Glomerular endothelial cell (primary cell): ENCODE data around the gene MYO1D. TPM values are rescaled to one million over a fixed set of nuclear protein-coding genes. Genes with fewer than 3 reads are reported as not detected.

Experiments used
- DNase-seq: peaks from one replicate; pipeline ENCODE4 v3.0.0-alpha.2; 2011; ENCODE audit warnings: low read depth, low spot score; ENCODE audit errors: extremely low read depth
- total RNA-seq: library from RNA; depleted of rRNA; stranded (reverse); fragments of >200 nt; gene quantifications from 2 replicates; pipeline ENCODE4 v1.2.3, GENCODE V29; 2015

The MYO1D gene
- total RNA-seq, 1 donor from 2014 or later = 73.7 TPM

DNA sequence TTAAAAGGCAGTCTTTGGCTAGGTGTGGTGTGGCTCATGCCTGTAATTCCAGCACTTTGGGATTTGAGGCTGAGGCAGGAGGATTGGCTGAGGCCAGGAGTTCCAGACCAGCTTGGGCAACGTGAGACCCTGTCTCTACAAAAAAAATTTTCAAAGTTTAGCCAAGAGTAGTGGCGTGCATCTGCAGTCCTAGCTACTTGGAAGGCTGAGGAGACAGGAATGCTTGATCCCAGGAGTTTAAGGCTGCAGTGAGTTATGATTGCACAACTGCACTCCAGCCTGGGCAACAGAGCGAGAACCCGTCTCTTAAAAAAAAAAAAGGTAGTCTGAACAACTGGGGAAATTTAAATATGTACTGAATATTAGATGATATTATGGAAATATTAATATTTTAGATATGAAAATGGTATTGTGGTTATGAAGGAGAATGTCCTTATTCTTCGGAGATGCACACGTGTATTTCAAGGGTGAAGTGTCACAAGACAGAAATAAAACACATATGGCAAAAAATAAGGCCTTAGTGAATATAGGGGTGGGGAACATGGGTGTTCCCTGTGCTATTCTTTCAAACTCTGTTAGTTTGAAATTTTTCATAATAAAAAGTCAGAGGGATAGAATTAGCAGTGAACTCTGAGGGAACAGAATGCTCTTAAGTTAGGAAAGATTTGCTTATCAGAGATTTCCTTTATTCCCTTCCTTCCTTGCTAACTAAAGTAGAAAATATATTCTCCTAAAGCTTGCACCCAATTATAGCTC, 245.4 kb downstream of the MYO1D start:
- DNase-seq = no peak

DNA sequence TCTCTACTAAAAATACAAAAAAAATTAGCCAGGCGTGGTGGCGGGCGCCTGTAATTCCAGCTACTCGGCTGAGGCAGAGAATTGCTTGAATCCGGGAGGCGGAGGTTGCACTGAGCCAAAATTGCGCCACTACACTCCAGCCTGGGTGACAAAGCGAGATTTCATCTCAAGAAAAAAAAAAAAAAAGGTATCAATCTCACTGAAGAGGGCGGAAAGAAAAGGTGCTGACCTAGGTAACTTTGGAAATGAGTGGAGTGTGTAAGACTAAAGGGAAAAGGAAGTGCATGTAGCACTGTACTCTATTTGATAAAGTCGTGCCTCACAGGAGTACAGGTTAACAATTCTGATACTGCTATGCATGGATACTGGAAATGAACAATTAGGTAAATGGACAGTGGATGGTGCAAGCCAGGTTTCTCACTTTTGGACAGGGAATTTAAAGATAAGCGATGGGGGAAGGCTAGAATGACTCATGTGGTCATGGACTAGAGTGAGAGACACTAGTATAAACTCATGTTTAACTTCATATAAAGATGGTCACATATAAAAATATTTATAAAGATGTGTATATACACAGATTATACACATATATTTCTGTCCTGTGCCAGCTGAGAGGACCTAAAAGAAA, 247.2 kb downstream of the MYO1D start:
- DNase-seq = no peak

DNA sequence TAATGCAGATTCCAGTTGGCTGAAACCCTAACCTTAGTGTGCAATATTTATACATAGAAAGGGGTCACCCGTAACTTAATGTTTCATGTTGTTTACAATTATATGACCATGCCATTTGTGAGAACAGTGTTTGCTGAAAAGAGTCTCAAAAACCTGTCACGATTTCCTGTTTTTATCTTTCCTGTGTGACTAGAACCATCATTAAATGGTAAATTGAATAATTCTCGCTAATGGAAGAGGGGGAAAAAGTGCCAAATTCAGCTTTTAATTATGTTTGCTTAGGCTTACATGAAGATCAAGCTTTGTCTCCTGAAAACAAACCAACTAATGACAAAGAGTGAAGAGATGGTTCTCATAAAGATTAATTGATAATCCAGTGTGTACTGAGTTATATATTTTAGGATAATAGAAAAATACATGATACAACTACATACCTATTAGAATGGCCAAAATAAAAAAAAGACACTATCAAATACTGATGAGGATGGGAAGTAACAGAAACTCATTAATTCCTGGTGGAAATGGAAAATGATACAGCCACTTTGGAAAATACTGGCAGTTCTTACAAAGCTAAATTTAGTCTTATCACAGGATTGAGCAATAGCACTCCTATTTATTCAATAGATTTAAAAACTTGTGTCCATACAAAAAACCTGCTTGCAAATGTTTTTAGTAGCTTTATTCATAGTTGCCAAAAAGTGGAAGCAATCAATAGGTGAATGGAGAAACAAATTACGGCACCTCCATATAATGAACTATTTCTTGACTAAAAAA, 248.5 kb downstream of the MYO1D start:
- DNase-seq = no peak

DNA sequence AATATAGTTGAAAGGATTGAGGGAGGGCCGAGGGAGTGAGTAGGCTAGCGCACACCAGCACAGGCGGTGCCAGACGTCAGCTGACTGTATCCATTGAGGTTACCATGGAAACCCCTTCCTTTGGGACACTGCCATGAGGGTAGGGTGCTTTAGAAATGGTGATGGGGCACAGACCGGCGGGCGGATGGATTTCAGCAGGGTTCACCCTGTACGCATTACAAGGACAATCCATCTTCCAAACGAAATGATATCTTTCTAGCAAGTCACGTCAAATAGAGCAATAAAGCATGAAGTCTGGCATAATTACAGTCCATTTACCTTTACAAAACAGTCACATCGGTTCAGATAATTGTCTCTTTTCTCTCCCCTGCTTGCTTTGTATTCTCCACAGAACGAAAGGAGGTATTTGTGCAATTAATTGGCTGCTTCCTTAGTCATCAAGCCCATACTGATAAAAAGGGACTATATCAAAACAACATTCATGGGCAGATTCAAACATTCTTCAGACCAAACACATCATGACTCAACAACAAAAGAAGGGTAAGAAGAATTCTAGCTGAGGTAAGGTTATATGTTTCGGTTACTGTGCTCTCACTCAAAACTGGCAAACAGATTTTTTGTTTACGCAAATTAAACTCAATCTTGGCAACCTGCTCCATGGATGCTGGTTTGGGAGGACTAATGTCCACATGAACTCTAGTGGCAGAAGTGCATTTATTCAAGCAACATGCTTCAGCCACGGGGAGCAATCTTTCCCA, 249.5 kb downstream of the MYO1D start:
- DNase-seq = no peak

DNA sequence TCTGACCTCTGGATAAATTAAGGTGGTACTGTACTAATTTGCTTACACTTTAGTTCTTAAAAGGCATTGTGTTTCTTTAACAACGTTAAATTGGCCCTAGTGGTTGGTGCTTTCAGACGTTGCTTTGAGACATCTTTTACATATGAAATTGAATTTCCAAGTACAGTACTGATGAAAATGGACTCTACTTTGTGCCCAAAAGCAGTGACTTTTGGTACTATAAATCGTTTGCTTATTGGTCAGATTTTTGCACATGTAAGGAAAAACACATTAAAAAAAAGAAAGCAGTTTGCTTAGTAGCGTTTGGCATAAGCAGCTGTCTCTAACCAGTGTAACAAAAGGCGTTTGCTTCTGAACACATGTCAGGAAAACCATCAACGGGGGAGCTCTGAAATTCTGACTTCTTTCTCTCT, 250.5 kb downstream of the MYO1D start:
- no peak for DNase-seq

DNA sequence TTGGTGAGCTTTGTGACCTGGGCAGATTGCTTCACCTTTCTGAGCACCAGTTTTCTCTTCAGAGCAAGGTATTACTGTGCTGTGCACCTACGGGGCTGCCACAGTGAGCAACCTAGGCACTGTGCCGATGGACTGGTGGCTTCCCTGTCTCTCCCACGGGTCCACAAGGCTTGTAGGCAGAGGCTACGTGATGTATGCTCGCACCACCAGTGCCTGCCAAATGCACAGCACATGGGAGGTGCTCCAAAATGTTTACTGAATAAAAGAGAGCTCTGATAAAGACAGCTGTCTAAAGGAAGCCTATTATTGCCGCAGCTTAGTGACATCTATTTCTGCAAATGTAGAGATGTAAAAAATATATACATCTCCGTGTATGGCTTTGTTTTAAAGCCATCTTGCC, 251.0 kb downstream of the MYO1D start:
- DNase-seq = no peak

DNA sequence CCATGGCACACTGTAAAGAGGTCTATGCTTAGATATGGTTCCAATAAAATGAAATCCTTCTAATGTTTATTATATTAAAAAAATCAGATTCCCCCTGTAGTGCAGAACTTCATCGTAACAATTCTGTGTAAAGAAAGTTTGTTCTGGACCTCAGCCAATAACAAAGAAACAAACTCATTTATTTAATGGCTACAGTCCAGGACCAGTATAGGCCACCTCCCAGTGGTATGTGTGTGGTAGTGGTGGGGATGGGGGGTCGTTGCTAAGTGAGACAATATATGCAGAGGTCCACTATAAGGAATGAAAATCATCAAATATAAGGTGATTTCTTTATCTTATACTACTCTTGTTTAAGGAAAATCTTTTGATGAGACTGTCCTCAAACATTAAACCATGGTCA, 253.7 kb downstream of the MYO1D start:
- DNase-seq = peak; percentile 7

DNA sequence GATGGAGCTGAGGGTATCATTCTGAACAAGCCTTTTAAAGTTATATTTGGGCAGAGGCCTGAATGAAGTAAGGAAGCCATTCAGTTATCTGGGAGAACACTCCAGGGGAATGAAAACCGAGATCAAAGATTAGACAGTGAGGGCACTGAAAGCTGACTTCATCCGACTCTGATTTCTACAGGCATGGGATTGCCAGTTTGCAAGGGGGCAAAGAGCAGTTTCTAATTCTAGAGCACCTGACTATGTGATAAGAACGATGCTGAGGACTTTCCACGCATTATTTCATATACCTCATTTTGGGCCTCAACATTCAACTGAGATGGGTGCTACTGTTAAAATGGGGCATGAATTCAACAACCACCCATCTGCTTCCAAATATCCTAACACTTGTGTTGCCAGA, 254.4 kb downstream of the MYO1D start:
- no peak for DNase-seq

DNA sequence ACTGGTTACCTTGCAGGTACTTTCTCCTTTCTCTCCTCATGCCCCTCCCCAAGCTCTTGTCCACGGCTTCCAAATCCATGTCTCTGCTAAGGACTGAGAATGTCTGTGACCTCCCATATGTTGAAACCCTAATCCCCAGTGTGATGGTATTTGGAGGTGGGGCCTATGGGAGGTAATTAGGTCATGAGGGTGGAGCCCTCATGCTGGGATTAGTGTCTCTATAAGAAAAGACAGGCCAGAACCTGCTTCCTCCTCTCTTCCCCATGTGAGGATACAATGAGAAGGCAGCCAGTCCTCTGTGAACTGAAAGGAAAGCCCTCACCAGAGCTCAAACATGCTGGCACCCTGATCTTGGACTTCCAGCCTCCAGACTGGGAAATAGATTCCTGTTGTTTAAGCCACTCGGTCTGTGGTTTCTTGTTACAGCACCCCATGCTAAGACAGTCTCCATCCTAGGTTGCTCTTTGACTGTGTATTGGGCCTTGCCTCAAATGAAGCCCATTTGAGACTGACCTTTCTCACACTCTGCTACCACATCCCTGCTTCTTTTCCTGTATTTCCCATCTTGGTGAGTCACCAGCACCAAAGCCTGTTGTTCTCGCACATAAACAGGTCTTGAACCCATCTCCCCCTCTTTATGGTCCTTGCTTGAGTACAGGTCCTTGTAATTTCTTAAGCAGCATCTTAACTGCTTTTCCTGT, 255.2 kb downstream of the MYO1D start:
- peak; percentile 14 for DNase-seq

DNA sequence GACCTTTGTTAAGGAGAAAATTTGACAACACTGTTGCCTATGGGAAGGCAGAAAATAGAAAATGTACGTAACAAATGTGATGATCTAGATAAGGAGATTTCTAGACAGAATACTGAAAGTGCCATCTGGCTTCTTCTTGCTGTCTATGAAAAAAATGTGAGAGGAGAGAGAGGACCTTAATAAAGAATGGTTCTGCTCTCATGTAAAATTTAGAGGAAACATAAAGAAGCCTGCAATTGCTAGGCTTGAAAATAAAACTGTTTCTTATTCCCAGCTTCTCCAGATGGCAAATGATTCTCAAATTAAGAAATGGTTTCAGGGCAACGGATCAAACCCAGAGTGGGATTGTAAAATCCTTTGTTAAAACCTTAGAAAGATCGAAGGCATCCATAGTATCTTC, 261.6 kb downstream of the MYO1D start:
- DNase-seq = no peak

DNA sequence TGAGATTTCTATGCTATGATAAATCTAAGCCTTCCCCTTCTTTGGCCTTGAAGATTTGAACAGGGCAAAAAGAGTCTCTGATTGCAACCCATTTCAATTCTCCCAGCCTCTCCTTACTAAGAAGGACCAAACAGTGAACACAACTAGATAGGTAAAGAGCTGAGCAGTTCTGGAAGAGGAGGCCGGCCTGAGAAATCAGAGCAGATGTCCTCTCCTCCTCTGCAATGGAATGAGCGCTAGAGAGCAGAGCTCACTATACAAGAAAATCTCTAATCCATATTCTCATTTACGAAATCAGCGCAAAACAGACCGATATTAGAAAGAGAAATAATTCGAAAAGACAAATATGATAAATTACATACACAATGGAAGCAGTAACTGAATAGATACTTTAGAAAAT, 266.0 kb downstream of the MYO1D start:
- no peak for DNase-seq

DNA sequence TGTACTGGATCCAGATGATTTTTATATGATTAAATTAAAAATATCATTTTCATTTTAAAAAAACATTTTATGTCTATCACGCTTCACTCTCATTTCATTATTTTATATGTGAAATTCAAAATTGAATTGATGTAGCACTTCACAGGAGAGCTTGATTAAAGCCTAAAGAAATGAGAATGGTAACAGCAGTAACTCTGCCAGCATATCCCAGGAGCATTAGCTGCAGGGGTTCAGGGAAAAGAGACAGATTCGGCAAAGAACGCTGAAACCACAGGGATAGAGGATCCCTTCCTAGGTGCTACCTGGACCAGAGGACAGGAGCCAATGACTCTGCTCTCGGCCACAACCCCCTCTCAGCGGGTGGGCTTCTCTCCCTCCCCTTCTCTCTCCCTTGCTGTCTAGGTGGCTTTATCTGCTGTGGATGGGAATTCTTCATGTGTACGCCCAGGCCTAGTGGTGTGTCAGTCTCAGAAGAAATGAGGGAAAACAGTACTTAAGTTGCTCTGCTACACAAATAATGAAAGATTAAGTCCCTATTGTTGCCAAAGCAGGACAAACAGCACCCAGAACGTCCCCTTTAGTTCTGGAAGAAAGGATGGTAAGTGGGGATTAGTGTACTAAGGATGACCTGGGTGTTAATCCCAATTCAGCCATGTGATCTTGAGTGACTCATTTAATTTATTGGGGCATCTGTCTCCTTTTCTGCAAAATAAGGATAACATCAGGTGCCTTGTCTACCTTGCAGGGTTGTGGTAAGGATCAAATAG, 266.9 kb downstream of the MYO1D start:
- DNase-seq = no peak

DNA sequence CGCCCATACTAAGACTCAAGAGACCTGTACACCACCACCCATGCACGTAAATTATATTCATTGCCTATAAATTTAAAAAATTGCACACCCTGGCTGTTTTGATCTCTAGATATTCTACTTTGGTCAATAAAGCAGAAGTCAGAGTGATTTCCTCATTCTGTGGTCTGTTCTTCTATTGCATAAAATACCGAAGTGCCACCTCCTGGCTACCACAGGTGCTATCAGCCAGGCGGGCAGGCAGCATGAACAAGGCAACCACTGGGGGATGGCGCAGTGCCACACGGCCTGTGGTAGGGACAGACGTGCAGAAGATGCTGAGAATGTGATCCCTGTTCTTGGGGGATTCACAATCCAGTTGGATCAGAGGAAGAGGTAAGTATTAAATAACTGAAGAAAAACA, 267.8 kb downstream of the MYO1D start:
- DNase-seq = no peak

DNA sequence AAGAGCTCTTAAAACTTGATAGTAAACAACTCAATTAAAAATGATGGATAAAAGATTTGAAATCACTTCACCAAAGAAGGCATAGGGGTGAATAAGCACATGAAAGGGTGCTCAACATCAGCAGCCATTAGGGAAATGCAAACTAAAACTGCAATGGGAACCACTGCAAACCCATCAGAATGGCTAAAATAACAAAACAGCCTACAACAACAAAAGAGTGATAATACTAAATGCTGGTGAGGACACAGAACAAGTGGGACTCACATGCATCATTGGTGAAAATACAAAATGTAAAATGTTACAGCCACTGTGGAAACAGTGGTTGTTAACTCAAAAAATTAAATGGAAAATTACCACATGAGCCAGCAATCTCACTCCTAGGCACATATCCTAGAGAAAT, 268.7 kb downstream of the MYO1D start:
- DNase-seq = no peak

DNA sequence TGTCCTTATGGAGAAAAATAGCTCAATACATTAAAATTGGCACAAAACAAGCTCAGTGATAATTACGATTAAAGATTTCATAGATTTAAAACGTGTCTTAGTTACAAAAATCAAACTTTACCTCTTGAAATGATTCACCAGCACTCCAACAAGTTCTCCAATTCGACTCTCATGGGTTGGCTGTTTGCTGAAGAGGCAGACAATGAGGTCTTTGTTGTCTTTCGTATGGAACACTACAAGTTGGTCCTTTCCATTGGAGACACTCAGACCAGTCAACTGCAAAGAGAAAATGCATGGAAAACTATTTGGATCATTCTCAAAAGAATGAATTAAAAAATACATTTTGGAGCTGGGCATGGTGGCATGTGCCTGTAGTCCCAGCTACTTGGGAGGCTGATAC, 272.0 kb downstream of the MYO1D start:
- no peak for DNase-seq

DNA sequence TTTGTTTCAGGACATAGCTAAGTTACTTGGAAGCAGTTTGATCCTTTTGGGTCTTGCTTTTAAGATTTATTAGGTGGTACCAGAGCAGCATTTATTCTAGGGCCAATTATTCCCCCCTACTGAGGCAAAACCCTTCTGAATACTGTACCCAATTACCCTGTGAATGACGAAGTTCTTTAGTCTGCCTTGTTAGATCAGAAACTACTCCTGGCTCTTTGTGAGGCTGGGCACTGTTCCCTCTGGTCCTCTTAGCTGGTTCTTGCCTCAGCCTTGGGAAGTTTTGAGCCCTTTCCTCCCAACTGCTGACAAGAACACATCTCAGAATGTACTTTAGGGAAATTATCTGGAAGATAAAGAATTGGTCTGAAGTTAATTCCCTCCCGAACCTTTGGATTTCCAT, 274.5 kb downstream of the MYO1D start:
- no peak for DNase-seq

DNA sequence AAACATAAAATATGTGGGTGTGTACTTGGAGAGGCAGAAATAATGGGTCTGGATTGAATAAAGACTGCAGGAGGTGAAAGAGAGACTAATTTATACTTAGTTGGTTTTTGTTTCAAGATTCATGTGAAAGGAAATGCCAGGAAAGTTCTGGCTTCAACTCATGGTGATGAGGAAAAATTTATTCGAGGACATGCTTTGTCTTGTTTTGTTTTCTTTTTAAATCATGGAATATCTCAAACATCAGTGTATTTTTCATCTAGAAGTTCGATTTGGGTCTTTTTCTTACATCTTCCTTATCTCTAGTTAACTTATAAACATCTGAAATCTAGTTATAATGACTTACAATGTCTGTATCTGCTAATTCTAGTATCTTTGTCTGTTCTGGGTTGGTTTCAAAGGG, 275.1 kb downstream of the MYO1D start:
- no peak for DNase-seq

DNA sequence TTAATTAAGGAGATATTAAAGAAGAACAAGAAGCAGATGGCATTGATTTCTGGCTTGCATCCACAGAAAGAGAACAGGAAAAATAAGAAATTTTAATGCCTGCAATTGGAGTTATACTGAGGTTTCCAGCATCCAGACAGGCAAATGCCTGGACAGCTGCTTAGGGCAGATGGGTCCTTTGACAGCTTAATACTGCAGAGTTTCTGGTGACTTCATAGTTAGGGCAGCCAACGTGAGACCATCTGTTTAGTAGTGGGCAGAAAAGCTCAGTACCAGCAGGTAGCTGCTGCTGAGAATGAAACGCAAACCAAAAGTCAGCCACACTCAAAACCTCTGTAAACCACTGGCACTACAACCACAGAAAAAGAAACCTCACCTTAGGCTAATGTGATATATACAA, 280.3 kb downstream of the MYO1D start:
- no peak for DNase-seq

DNA sequence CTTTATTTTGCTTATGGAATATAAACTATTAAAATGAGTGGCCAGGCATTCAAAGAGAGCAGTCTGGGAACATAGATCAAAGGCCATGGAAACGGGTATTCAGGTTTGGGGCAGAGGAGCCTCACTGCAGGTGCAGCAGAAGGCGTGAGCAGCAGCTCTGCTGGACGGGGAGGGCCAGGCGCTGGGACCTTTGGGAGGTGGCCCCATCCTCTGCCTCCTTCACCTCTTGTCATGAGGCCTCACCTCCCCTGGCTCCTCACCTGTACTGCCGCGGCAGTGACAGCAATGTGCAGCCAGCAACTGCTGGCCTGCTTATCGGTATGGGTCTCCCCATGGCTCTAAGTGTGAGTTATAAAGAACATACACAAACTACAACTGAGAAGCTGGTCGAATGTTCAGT, 280.7 kb downstream of the MYO1D start:
- no peak for DNase-seq

DNA sequence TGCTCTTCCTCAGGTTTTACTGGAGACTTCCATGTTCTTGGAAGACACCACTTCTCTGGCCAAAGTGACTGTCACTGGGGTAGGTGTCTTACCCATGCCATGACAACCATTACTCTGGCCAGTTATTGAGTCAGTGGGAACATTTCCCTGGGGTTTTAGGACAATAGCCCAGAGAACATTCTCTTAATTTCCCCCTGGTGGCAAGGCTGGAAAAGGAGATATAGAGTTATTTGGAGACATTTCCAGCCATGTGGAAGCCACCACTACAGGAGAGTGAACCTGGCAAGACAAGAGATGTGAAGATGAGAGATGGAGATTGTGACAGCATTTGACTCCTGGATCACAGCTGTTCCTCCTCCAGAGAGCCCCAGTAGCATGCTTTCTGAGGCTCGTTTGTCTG, 283.9 kb downstream of the MYO1D start:
- DNase-seq = no peak
